ENCODE measurements around the gene TAF13.

The TAF13 gene

GRCh38 chr1:109075531-109076490 is at the start of gene TAF13:
Gene TAF13 (minus strand): TSS chr1:109076003. CDS start chr1:109075947, 56 bp downstream.
- peak; percentile 83 to 92 for DNase-seq

DNA sequence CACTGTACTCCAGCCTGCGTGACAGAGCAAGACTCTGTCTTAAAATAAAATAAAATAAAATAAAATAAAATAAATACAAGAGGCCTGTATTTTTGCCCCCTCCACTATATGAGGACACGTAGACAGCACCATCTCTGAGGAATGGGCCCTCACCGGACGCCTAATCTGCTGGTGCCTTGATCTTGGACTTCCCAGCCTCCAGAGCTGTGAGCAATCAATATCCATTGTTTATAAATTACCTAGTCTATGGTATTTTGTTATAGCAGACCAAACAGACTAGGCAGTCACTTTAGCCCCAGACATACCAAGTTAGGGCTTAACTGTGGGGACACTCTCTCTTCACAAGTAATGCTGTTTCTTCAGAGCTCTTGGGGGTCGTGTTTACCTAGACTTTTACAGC is 44.6 kb upstream of the TAF13 start:
- no peak for DNase-seq

DNA sequence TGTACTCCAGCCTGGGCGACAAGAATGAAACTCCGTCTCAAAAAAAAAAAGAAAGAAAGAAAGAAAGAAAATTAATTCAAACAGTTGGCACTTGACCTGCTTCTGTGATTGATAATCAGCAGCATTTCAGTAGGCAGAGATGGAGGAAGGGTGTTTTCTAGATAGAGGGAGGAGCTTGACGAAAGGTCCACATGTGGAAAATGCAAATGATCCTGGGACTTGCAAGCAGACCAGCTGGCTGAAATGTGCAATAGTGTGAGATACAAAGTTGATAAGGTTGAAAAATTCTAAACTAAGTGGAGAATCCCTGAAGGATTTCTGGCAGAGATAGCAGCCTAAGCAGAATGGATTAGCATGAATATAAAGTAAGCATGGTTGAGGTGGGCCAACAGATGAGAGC is 42.3 kb upstream of the TAF13 start:
- no peak for DNase-seq

- DNase-seq = no peak
Measured at GRCh38 chr1:109116286-109116685, 40.5 kb upstream of the TAF13 start.

DNA sequence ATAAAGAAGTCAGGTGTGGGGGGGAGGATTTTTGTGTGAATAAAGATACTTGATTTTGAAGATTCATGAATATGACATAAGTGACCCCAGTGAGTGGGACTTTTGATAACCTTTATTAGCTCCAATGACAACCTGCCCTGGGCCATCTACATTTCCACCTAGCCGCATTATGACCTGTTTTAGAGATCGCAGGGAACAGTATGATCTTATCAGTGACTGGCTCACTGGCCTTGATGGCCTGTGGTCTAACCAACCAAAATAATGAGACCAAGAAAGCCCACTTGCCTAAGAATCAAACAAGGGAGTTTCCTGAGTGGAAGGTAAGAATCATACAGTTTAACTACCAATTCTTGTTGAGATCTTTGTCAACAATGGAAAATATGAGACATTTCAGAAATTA is 39.9 kb upstream of the TAF13 start:
- DNase-seq = no peak

DNA sequence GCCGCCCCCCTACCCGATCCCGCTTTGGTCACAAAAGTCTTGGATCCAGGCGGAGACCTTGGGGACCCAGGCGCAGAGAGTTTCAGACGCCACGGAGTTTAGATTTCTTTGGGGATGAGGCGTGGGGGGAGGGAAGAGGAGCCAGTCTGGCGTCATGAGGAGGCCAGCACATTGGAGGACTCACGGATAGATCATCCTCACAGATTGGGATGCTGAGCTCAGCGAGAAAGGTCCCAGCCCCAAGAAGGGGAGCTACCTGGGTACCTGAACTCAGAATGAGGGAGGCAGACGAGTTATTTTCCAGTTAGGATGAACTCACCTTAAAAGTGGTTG is 38.5 kb upstream of the TAF13 start:
- DNase-seq = peak in 1 of 2 experiments; percentile 47

DNA sequence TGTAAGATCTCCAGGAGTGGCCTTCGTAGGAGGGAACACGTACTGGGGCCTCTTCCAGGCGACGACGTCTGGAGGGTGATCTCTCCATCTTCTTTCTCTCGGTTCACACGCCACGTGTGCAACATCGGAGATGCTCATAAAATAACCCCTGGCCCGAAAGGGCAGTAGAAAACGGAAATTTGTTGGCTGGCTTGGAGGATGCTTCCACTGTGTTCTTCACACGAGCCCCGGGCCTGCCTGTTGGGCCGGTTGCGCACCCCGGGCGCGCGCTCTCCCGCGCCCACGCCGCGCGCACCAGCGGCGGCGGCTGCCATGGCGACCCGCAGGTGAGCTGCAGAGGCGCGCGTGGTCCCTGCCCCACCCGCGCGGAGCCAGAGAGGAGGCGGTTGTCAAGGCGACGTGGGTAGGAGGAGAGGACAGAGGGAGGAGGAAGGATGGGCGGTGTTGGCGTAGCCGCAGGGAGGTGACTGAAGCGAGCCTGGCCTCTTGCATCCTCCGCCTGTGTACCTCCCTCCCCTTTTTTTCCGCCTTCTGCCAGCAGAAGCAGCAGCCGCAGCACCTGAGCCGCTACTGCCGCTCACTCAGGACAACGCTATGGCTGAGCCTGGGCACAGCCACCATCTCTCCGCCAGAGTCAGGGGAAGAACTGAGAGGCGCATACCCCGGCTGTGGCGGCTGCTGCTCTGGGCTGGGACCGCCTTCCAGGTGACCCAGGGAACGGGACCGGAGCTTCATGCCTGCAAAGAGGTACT is 38.0 kb upstream of the TAF13 start, which contains the start of gene ELAPOR1:
TSS of gene ELAPOR1 (plus strand) at position 526 of the 752 bp plus-strand sequence. CDS start at position 595, 69 bp downstream.
- DNase-seq = peak; percentile 81 to 85

- peak; percentile 83 to 94 for DNase-seq
Measured at GRCh38 chr1:109112652-109113285, 37.0 kb upstream of the TAF13 start.

DNA sequence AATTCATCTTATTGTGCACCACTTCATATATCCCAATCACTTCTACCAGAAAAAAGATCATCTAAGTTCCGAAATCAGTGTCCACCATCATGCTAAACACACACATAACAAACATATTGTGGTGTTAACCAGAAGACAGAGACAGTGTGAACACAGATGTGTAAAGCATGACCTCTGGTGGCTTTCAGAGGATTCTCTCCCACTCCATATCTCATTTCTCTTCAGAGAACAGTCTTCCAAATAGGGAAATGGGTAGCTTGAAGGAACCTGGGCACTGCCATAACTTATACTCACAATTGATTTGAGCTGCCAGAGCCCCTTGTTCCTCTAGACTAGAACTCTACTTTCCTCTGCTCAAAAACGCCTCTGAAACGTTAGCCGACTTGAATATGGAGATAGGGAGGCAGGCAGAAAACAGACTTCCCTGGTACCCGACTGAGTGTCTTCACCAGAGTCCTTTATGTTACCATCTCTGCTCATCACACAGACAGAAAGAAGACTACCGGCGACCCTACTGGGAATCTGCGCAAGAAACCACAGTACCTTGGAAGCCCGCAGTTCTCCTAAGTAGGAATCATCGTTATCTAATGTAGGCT is 36.4 kb upstream of the TAF13 start:
- peak in 1 of 2 experiments; percentile 46 for DNase-seq

GRCh38 chr1:109111386-109112055 is 35.7 kb upstream of the TAF13 start:
- no peak for DNase-seq

DNA sequence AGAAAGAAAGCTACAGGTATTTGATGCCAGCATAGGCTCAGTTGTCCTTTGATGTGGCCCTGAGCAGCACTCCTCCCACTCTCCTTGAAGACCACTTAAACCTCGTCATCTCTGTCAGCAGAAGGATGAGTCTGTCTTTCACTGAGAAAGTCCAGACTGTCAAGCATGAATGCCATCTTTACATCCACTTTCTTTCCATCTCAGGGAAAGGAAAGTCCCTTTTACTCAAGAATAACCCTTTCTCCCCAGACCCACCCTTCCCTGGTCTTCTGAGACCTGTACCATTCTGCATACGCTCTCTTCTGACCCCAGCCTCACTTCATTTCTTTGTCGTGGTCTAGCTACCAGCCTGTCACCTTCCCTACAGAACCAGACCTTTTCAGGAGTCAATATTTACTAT is 34.1 kb upstream of the TAF13 start:
- no peak for DNase-seq

GRCh38 chr1:109107785-109108184 is 32.0 kb upstream of the TAF13 start:
- no peak for DNase-seq

GRCh38 chr1:109105881-109106280 is 30.1 kb upstream of the TAF13 start:
- no peak for DNase-seq

- DNase-seq = no peak
Measured at GRCh38 chr1:109104364-109105151, 28.8 kb upstream of the TAF13 start.

DNA sequence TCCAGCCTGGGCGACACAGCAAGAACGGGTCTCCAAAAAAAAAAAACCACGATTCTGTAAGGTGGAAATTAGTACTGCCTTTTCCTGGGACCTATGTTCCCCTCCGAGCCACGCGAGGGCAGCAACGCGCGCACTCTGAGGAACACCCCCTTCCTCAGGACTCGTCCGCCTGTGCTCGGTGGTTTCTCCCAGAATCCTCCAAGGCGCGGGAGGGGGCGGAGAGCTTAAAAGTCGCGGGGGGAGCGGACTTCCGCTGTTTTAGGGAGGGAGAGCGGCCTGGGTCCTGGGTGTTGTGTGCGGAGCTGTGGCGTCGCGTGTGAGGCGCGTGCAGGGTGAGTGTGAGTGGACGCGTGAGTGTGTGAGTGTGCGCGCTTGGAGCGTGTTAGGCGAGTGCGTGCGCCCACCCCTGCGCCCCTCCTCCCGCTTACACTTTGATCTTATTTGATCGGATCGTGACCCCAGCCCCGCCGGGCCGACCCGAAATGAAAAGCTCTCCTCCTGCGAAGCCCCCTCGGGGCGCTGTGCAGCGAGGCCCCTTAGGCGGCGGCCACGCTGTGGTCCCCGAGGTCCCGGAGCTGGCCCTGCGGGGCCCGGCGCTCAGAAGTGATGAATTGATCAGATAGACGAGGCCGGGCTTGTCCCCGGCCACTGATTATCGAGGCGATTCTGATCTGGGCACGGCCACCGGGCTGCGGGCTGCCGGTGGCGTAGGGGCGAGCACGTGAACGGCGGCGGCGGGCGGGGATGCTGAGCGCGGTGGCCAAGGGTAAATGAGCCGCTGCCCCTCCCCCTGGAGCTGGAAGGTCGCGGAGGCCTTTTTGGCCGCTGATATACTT is 24.4 kb upstream of the TAF13 start:
- peak; percentile 97 to 98 for DNase-seq

DNA sequence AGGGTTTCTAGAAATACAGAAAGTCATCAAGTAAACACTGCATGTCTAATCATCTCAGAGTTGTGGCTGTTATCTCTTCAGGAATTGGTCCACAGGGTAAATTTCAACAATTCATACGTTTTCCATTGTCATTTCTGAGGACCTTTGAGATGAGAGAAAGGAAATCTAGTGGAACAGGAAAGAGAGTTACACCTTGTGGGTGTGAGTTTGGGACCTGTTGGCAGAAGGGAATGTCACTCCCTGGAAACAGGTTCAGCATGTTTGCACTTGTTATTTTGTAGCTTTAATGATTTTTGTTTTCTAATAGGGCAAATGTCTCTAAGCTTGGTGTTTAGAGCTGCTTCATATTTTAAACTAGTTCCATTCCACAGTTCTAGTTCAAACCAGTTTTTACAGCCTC is 20.3 kb upstream of the TAF13 start:
- no peak for DNase-seq

GRCh38 chr1:109095631-109096030 is 19.8 kb upstream of the TAF13 start:
- DNase-seq = no peak

DNA sequence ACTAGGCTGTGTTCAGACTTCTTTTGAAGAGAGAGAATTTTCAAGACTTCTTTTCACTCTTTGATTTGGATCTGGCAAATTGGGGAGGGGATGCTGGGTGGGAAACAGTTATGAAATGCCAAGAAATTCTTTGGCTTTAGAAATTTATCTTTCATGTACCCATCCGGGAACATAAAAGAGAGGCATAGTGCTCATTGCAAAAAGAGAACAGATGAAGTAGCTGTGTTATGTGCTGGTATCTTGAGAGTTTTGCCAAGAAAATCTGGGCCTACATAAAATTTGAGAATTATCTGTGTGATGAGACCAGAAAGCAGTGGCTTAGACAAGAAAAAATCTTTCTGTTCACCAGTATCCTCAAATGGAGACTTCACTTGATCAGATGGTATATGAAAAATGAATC is 19.1 kb upstream of the TAF13 start:
- no peak for DNase-seq

GRCh38 chr1:109094377-109094803 is 18.6 kb upstream of the TAF13 start:
- DNase-seq = no peak

GRCh38 chr1:109091839-109092193 is 16.0 kb upstream of the TAF13 start:
- no peak for DNase-seq
